Endothelial cell of umbilical vein (primary cell): Measurements from ENCODE around the gene RWDD4. TPM values are rescaled to one million over a fixed set of nuclear protein-coding genes. Genes with fewer than 3 reads are reported as not detected.
A peak's percentile ranks its signal among the peaks of the same experiment; 100 is the strongest.

Experiments used
- BruUV-seq: library from RNA; stranded (reverse); fragments of 400-500 nt; replicated peaks from 2 replicates; lab custom pipeline; 2021; lab: Mats Ljungman, UMichigan
- CTCF ChIA-PET: fragments of 300-600, 350-600 bp; sonication (Branson Sonifier 250); formaldehyde crosslinking; loops from one replicate; lab custom pipeline; 2021; ENCODE audit warnings: antibody characterized with exemption, inconsistent platforms; lab: Charles Lee
- POLR2A ChIA-PET: fragments of 300-600, 350-600 bp; sonication (Branson Sonifier 250); formaldehyde crosslinking; loops from one replicate; lab custom pipeline; 2021; ENCODE audit warnings: antibody characterized with exemption, inconsistent platforms; lab: Charles Lee
- DNase-seq: peaks from one replicate; pipeline ENCODE4 v3.0.0-alpha.2; 2011; ENCODE audit warnings: low read depth, low spot score
- FAIRE-seq: peaks from 2 replicates; lab custom pipeline; 2011; peaks lifted over from hg19 to GRCh38; lab: Jason Lieb, UNC
- H2AFZ ChIP-seq: 2 replicates; pipeline ENCODE4 v1.6.0; 2012; ENCODE audit warnings: low read depth, low read length, control low read depth, inconsistent platforms
- H3K27ac ChIP-seq: 2 replicates; pipeline ENCODE4 v1.5.1; 2011; ENCODE audit warnings: low read depth, mild to moderate bottlenecking, control low read depth, low read length, moderate library complexity; ENCODE audit not compliant: insufficient read depth
- H3K27me3 ChIP-seq, 2 experiments: 2 replicates each; pipeline versions ENCODE4 v1.6.0 to v1.6.1; 2011; ENCODE audit warnings: low read length in 2 of 2, mixed read lengths in 1 of 2; ENCODE audit not compliant: control insufficient read depth in 2 of 2, insufficient read depth in 2 of 2
- H3K36me3 ChIP-seq, 2 experiments: 2 replicates in 1 of 2; 3 replicates in 1 of 2; pipeline ENCODE4 v1.5.1; 2011; ENCODE audit warnings: low read length in 2 of 2, mild to moderate bottlenecking in 1 of 2, moderate library complexity in 1 of 2; ENCODE audit not compliant: control insufficient read depth in 2 of 2, insufficient read depth in 2 of 2; ENCODE audit errors: extremely low read depth in 1 of 2
- H3K4me1 ChIP-seq: 3 replicates; pipeline ENCODE4 v1.5.1; 2011; ENCODE audit warnings: mild to moderate bottlenecking, low read length; ENCODE audit not compliant: control insufficient read depth, insufficient read depth; ENCODE audit errors: extremely low read depth
- H3K4me2 ChIP-seq: 2 replicates; pipeline ENCODE4 v1.6.1; 2011; ENCODE audit warnings: low read length, control low read depth, mixed read lengths; ENCODE audit not compliant: insufficient read depth
- H3K4me3 ChIP-seq, 3 experiments: fragments of 200-600 bp in 1 of 3; sonication (generic), shearing (Covaris generic) in 1 of 3; replicated peaks in 1 of 3; 2 replicates each; pipeline ENCODE4 v1.5.1; 2011 to 2016; ENCODE audit warnings: control low read depth in 3 of 3, low read length in 3 of 3, mild to moderate bottlenecking in 2 of 3, inconsistent platforms in 1 of 3, low read depth in 1 of 3, moderate library complexity in 1 of 3; ENCODE audit not compliant: insufficient read depth in 1 of 3
- H3K79me2 ChIP-seq: 2 replicates; pipeline ENCODE4 v1.6.0; 2012; ENCODE audit warnings: low read length, inconsistent platforms; ENCODE audit not compliant: control insufficient read depth, insufficient read depth
- H3K9ac ChIP-seq: replicated peaks from 2 replicates; pipeline ENCODE3; 2011; ENCODE audit warnings: low read length, control low read depth; ENCODE audit not compliant: insufficient read depth; ENCODE audit errors: extremely low read depth
- H3K9me1 ChIP-seq: replicated peaks from 3 replicates; pipeline ENCODE4 v1.6.0; 2011; ENCODE audit warnings: mild to moderate bottlenecking, low read length; ENCODE audit not compliant: control insufficient read depth, insufficient read depth; ENCODE audit errors: extremely low read depth
- H3K9me3 ChIP-seq: replicated peaks from 2 replicates; pipeline ENCODE4 v1.5.1; 2012; ENCODE audit warnings: low read length, inconsistent platforms; ENCODE audit not compliant: control insufficient read depth, insufficient read depth
- H4K20me1 ChIP-seq: replicated peaks from 2 replicates; pipeline ENCODE3; 2011; ENCODE audit warnings: mild to moderate bottlenecking, low read length; ENCODE audit not compliant: control insufficient read depth, insufficient read depth; ENCODE audit errors: extremely low read depth
- CTCF ChIP-seq, 2 donors: IDR thresholded peaks; 1 replicate in 1 of 2; 2 replicates in 1 of 2; pipeline ENCODE4 v1.5.1; 2011; ENCODE audit warnings: low read length in 2 of 2, mild to moderate bottlenecking in 2 of 2, moderate library complexity in 2 of 2, control low read depth in 1 of 2, inconsistent platforms in 1 of 2, low read depth in 1 of 2; ENCODE audit not compliant: insufficient read depth in 1 of 2; ENCODE audit errors: extremely low read depth in 1 of 2
- EZH2 ChIP-seq: IDR thresholded peaks from 2 replicates; pipeline ENCODE4 v1.6.1; 2012; ENCODE audit warnings: borderline replicate concordance, low read depth, mild to moderate bottlenecking, moderate library complexity, low read length, inconsistent platforms; ENCODE audit not compliant: severe bottlenecking
- FOS ChIP-seq: IDR thresholded peaks from 2 replicates; pipeline ENCODE4 v1.6.1; 2011; ENCODE audit warnings: mild to moderate bottlenecking, low read length, moderate library complexity, borderline replicate concordance; ENCODE audit not compliant: insufficient read depth
- GATA2 ChIP-seq: IDR thresholded peaks from 2 replicates; pipeline ENCODE4 v1.7.0; 2011; ENCODE audit warnings: low read depth, mild to moderate bottlenecking, moderate library complexity, mixed read lengths, low read length; ENCODE audit not compliant: insufficient read length, insufficient read depth
- JUN ChIP-seq: IDR thresholded peaks from 2 replicates; pipeline ENCODE4 v1.6.1; 2011; ENCODE audit warnings: borderline replicate concordance, low read depth; ENCODE audit not compliant: insufficient read length, insufficient read depth
- MYC ChIP-seq: IDR thresholded peaks from one replicate; pipeline ENCODE4 v1.6.1; 2011; ENCODE audit warnings: mild to moderate bottlenecking, low read depth, low read length
- POLR2A ChIP-seq: IDR thresholded peaks from 2 replicates; pipeline ENCODE4 v1.6.1; 2012; ENCODE audit warnings: low read depth, mild to moderate bottlenecking, control low read depth, low read length
- POLR2AphosphoS5 ChIP-seq: IDR thresholded peaks from 2 replicates; pipeline ENCODE4 v1.6.1; 2012; ENCODE audit warnings: low read depth, mild to moderate bottlenecking, control low read depth, low read length, moderate library complexity; ENCODE audit not compliant: insufficient read depth
- dilution Hi-C: fragments of 300-500 bp; cut with MboI; formaldehyde crosslinking; loops from one replicate; pipeline ENCODE4 v1.15.0; 2019; ENCODE audit warnings: low sequenced_read_pairs; ENCODE audit not compliant: extremely low pct_ligation_motif_present
- intact Hi-C: fragments of 100-400 bp; cut with micrococcal nuclease; formaldehyde crosslinking; loops from one replicate; pipeline ENCODE4 v1.10.0; 2022
- polyA plus RNA-seq, 4 experiments: library from polyadenylated mRNA; depleted of rRNA in 3 of 4; stranded (reverse) in 3 of 4; unstranded in 1 of 4; fragments of >200 nt; gene quantifications; 2 replicates each; pipeline versions ENCODE4 v1.2.1 to v1.2.3, GENCODE V29; 2011 to 2012; ENCODE audit warnings: missing spikeins in 1 of 4
- total RNA-seq: library from RNA; stranded (reverse); gene quantifications from 2 replicates; pipeline ENCODE4 v1.2.3, GENCODE V29; 2021
- TF ChIP-seq, protein P1 (sequence below): IDR thresholded peaks from 2 replicates; pipeline ENCODE4 v1.6.1; 2011; ENCODE audit not compliant: insufficient read depth, insufficient read length

Gene RWDD4
- total and polyA plus RNA-seq, 2 donors (not counting 3 experiments of a cell fraction or from before 2014, with no cell fraction given) = 4.9 to 16.6 TPM

GRCh38 chr4:183635321-183635720 lies 23.7 kb downstream of the RWDD4 start:
- Histone ChIP-seq H3K36me3 (no peaks in the 10 kb centered on the region), H3K4me2 (no peak overlapping the region), H4K20me1 (no peaks in the 10 kb centered on the region), H3K9ac (no peak overlapping the region), H3K27me3 (no peaks in the 10 kb centered on the region), H3K4me1 (peaks cover 11% of the 10 kb centered on the region), H2AFZ (peak overlapping the region; percentile 12), H3K9me3 (no peaks in the 10 kb centered on the region), H3K27ac (no peak overlapping the region), H3K9me1 (no peaks in the 10 kb centered on the region), H3K79me2 (no peaks in the 10 kb centered on the region), H3K4me3 (no peak overlapping the region)
- no peak for DNase-seq
- ChIA-PET POLR2A (no interaction called here), CTCF (interaction anchor here (0.7 kb wide), 1 partner anchor 61 kb away, joined by 3 read pairs; no protein-coding TSS in a partner anchor)
- no peak for FAIRE-seq
- dilution Hi-C loops (no loop called here), intact Hi-C loops (no loop called here)
- no peak for TF ChIP-seq MYC
- TF ChIP-seq POLR2AphosphoS5 = no peak
- no peak for TF ChIP-seq EZH2
- TF ChIP-seq FOS = no peak
- TF ChIP-seq GATA2 = no peak
- no peak for TF ChIP-seq POLR2A
- TF ChIP-seq JUN = no peak
- no peak for TF ChIP-seq CTCF (IDR thresholded peaks at IDR 0.05; ENCODE audit: extremely low read depth in 1 of 2, insufficient read depth in 1 of 2, low read depth in 1 of 2, low read length in 2 of 2)
- TF ChIP-seq, protein P1, sequence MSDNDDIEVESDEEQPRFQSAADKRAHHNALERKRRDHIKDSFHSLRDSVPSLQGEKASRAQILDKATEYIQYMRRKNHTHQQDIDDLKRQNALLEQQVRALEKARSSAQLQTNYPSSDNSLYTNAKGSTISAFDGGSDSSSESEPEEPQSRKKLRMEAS = no peak
- no TSS peak for BruUV-seq
